Gastroesophageal sphincter (tissue), 3 donors: ENCODE measurements around the gene CHD5.

Source experiments
- EP300 ChIP-seq: sonication (generic); formaldehyde crosslinking; IDR thresholded peaks from one replicate; pipeline ENCODE4 v1.6.1; 2017; ENCODE audit warnings: antibody characterized with exemption, mild to moderate bottlenecking
- POLR2A ChIP-seq, 2 donors: fragments of 450-650 bp; IDR thresholded peaks; one replicate each; pipeline ENCODE4 v1.6.1; 2017; ENCODE audit warnings: antibody characterized with exemption in 2 of 2, mild to moderate bottlenecking in 2 of 2, moderate library complexity in 1 of 2
- POLR2AphosphoS5 ChIP-seq: sonication (generic); formaldehyde crosslinking; IDR thresholded peaks from one replicate; pipeline ENCODE4 v1.6.1; 2017; ENCODE audit warnings: antibody characterized with exemption
- TF ChIP-seq, protein P1 (sequence below), 4 experiments: fragments of 200-600 bp in 2 of 4; fragments of 450-650 bp in 2 of 4; sonication (generic) in 1 of 4; IDR thresholded peaks; one replicate each; pipeline ENCODE4 v1.5.1; 2017 to 2019; ENCODE audit warnings: antibody characterized with exemption in 4 of 4, mild to moderate bottlenecking in 2 of 4, moderate library complexity in 2 of 4

DNA sequence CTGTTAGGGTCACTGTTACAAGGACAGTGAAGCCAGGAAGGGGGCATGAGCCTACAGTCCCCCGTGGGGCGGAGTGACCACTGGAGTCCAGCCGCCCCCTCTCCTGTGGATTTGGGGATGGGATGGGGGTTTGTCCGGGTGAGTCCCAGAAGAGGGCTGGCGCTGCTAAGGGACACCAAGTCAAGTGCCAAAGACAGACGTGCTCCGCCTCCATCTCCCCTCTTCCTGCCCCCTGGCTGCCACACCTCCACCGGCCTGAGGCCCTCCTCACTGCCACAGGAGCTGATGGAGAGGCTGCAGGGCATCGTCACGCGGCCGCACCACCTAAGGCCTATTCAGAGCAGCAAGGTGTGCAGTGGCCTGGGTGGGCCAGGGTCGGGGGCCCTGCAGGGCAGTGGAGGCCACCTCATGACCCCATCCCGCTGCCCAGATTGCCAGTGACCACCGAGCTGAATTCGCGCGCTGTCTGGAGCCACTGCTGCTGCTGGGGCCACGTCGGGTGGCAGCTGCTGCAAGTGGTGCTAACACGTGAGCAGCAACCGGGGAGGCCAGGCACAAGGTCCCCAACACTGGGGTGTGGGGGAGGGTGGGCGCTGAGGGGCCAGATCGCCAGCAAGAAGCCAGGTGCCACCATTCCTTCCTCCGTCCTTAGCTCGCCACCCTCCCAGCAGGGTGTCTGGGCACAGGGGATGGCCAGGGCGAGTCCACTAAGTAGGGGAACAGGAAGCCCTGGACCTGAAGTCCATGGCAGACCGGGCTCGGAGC, 30.7 kb upstream of the CHD5 start:
- TF ChIP-seq EP300 (no peak), POLR2A (IDR thresholded peaks at IDR 0.05) (no peak), POLR2AphosphoS5 (no peak)
- TF ChIP-seq, protein P1, sequence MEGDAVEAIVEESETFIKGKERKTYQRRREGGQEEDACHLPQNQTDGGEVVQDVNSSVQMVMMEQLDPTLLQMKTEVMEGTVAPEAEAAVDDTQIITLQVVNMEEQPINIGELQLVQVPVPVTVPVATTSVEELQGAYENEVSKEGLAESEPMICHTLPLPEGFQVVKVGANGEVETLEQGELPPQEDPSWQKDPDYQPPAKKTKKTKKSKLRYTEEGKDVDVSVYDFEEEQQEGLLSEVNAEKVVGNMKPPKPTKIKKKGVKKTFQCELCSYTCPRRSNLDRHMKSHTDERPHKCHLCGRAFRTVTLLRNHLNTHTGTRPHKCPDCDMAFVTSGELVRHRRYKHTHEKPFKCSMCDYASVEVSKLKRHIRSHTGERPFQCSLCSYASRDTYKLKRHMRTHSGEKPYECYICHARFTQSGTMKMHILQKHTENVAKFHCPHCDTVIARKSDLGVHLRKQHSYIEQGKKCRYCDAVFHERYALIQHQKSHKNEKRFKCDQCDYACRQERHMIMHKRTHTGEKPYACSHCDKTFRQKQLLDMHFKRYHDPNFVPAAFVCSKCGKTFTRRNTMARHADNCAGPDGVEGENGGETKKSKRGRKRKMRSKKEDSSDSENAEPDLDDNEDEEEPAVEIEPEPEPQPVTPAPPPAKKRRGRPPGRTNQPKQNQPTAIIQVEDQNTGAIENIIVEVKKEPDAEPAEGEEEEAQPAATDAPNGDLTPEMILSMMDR (IDR thresholded peaks at IDR 0.05), result no peak
